PC-9 (cell line): ENCODE data around the gene TCF20. TPM values are rescaled to one million over a fixed set of nuclear protein-coding genes. Genes with fewer than 3 reads are reported as not detected.
A peak's percentile ranks its signal among the peaks of the same experiment; 100 is the strongest.

Source experiments
- BruUV-seq: library from RNA; stranded (reverse); fragments of 400-500 nt; replicated peaks from 2 replicates; lab custom pipeline; 2021; lab: Mats Ljungman, UMichigan
- CTCF ChIA-PET: fragments of 300-600 bp; sonication (Branson Sonifier 250); formaldehyde crosslinking; loops from one replicate; lab custom pipeline; 2022; ENCODE audit warnings: antibody characterized with exemption; lab: Charles Lee
- POLR2A ChIA-PET: fragments of 300-600 bp; sonication (Branson Sonifier 250); formaldehyde crosslinking; loops from one replicate; lab custom pipeline; 2022; ENCODE audit warnings: antibody characterized with exemption; ENCODE audit not compliant: unreplicated experiment; lab: Charles Lee
- DNase-seq, 2 experiments: peaks; one replicate each; pipeline versions ENCODE4 v3.0.0 to v3.0.0-alpha.2; 2015 to 2022; ENCODE audit warnings: mixed read lengths in 1 of 2
- H2AFZ ChIP-seq: fragments of 200-600 bp; sonication (generic); 2 replicates; pipeline ENCODE4 v1.8.1; 2017; ENCODE audit warnings: antibody characterized with exemption
- H3F3A ChIP-seq: fragments of 200-600 bp; sonication (generic); 2 replicates; pipeline ENCODE4 v1.8.1; 2017; ENCODE audit warnings: antibody characterized with exemption, mild to moderate bottlenecking, low read depth; ENCODE audit not compliant: insufficient read depth
- H3K27ac ChIP-seq: fragments of 200-600 bp; sonication (generic); 2 replicates; pipeline ENCODE4 v1.6.1; 2016; ENCODE audit warnings: mixed run types
- H3K27me3 ChIP-seq: fragments of 200-600 bp; sonication (generic); 2 replicates; pipeline ENCODE4 v1.6.1; 2016; ENCODE audit warnings: low read depth, mixed run types; ENCODE audit not compliant: insufficient read depth
- H3K36me3 ChIP-seq: fragments of 200-600 bp; sonication (generic); 2 replicates; pipeline ENCODE4 v1.6.1; 2016; ENCODE audit warnings: low read depth, mixed run types
- H3K4me1 ChIP-seq: fragments of 200-600 bp; sonication (generic); replicated peaks from 2 replicates; pipeline ENCODE4 v1.6.1; 2016; ENCODE audit warnings: mixed run types; ENCODE audit not compliant: insufficient read depth
- H3K4me2 ChIP-seq: fragments of 200-600 bp; sonication (generic); 2 replicates; pipeline ENCODE4 v1.6.1; 2017; ENCODE audit warnings: mixed run types
- H3K4me3 ChIP-seq: fragments of 200-600 bp; sonication (generic); 2 replicates; pipeline ENCODE4 v1.6.1; 2016; ENCODE audit warnings: mixed run types
- H3K79me2 ChIP-seq: fragments of 200-600 bp; sonication (generic); 2 replicates; pipeline ENCODE4 v1.6.1; 2017; ENCODE audit warnings: low read depth, mixed run types
- H3K9me2 ChIP-seq: fragments of 200-600 bp; sonication (generic); 2 replicates; pipeline ENCODE4 v1.8.1; 2017; ENCODE audit warnings: mild to moderate bottlenecking; ENCODE audit not compliant: insufficient read depth
- H3K9me3 ChIP-seq: fragments of 200-600 bp; sonication (generic); 2 replicates; pipeline ENCODE4 v1.8.1; 2016; ENCODE audit warnings: low read depth; ENCODE audit not compliant: insufficient read depth
- H4K20me1 ChIP-seq: fragments of 200-600 bp; sonication (generic); 2 replicates; pipeline ENCODE4 v1.8.1; 2017; ENCODE audit not compliant: insufficient read depth
- CTCF ChIP-seq: fragments of 200-600 bp; sonication (generic); conservative IDR thresholded peaks from 2 replicates; pipeline ENCODE4 v1.6.1; 2017; ENCODE audit warnings: mixed run types, antibody characterized with exemption, mild to moderate bottlenecking, moderate library complexity
- EZH2 ChIP-seq: fragments of 200-600 bp; sonication (generic); IDR thresholded peaks from 2 replicates; pipeline ENCODE4 v1.8.0; 2017; ENCODE audit warnings: antibody characterized with exemption, low read depth
- intact Hi-C: fragments of 100-400 bp; cut with micrococcal nuclease; formaldehyde crosslinking; loops from one replicate; pipeline ENCODE4 v1.10.0; 2022; ENCODE audit not compliant: unreplicated experiment
- total RNA-seq: library from RNA; stranded (reverse); gene quantifications from 2 replicates; pipeline ENCODE4 v1.2.3, GENCODE V29; 2021

TCF20 gene
- total RNA-seq, 1 experiment from 2014 or later: 79.1 TPM

DNA sequence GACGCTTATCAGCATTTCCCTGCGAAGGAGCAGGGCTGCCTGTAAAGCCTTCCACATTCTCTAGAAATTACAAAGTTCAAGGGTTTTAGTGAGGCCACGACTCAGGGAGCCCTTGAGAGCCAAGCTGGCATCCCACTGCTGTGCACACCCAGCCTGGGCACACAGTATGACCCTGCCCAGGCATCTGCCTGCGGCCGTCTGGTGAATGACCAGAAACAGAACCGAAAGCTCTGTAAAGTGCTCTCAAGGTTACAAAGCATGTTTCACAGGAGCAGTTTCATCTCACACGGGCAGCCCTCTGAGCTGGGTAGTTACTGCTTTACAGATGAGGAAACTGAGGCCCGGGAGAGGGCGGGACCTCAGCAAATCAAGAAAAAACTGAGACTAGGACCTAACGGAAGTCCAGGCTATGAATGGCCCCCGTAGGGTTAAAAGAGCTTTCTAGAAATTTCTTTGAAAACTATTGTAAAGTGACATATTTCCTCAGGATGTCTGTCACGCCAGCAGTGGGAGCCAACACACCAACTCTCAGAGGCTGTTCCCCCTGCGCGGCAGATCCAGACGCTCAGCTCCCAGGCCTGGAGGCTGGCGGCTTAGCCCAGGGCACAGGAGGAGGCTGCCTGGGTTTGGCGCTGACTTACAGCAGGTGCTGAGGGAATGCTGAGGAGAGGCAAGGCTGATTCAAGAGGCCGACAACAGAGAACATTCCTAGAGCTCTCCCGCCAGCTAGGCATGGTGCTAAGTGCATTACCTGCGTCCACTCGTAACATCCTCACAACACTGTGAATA lies 7.7 kb upstream of the TCF20 start:
- Histone ChIP-seq H3K9me3 (no peaks in the 10 kb centered on the region), H3K9me2 (no peaks in the 10 kb centered on the region), H2AFZ (no peak overlapping the region), H3K27ac (no peak overlapping the region), H4K20me1 (no peaks in the 10 kb centered on the region), H3K79me2 (no peaks in the 10 kb centered on the region), H3K4me1 (no peaks in the 10 kb centered on the region), H3K4me2 (no peak overlapping the region), H3F3A (peaks cover 13% of the 10 kb centered on the region; the same call in 1 of the 2 replicates), H3K36me3 (no peaks in the 10 kb centered on the region), H3K27me3 (no peaks in the 10 kb centered on the region), H3K4me3 (no peak overlapping the region)
- no TSS peak for BruUV-seq
- DNase-seq: peak in 1 of 2 experiments; percentile 20
- intact Hi-C loops: no loop called here
- TF ChIP-seq CTCF (no peak), EZH2 (no peak)
- CTCF ChIA-PET: no interaction called here
- POLR2A ChIA-PET: interaction anchor here (0.7 kb wide), 1 partner anchor 27 kb away, joined by 5 read pairs; no protein-coding TSS in a partner anchor

DNA sequence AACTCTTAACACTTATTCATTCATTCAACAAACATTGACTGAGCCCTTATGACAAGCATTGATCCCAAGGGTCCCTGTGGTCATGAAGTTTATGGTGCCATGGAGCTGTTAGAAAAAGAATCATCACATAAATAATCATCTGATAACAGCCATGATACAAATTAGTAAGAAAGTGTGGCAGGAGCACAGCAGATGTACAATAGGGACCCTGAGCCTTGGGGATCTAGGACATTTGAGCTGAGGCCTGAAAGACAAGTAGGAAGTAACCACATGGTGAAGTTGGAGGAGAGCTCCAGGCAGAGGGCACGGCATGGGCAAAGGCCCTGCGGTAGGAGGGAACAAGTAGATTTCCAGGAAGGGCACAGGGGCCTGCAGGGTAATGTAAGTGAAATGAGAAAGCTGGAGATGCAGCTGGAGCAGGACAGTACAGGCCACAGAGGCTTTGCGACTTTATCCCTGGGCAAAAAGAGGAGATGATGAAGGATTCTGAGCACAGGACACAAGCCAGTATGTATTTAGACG lies 6.8 kb upstream of the TCF20 start:
- Histone ChIP-seq H3K9me2 (no peaks in the 10 kb centered on the region), H3F3A (peaks cover 13% of the 10 kb centered on the region; the same call in 1 of the 2 replicates), H3K36me3 (no peaks in the 10 kb centered on the region), H3K27ac (no peak overlapping the region), H3K4me1 (no peaks in the 10 kb centered on the region), H3K79me2 (no peaks in the 10 kb centered on the region), H2AFZ (no peak overlapping the region), H3K4me3 (no peak overlapping the region), H3K27me3 (no peaks in the 10 kb centered on the region), H4K20me1 (no peaks in the 10 kb centered on the region), H3K4me2 (no peak overlapping the region), H3K9me3 (no peaks in the 10 kb centered on the region)
- no peak for TF ChIP-seq CTCF
- TF ChIP-seq EZH2: no peak
- intact Hi-C loops: no loop called here
- ChIA-PET CTCF (no interaction called here), POLR2A (interaction anchor here (0.6 kb wide), 1 partner anchor 357 kb away, joined by 3 read pairs; no protein-coding TSS in a partner anchor)
- BruUV-seq: no TSS peak
- DNase-seq: no peak

GRCh38 chr22:42275970-42276369 lies 5.5 kb upstream of the TCF20 start:
- ChIA-PET POLR2A (no interaction called here), CTCF (no interaction called here)

More at GRCh38 chr22:42275970-42276369, 5.5 kb upstream of the TCF20 start:
- Histone ChIP-seq H3K79me2 (peaks cover 7% of the 10 kb centered on the region), H3F3A (peaks cover 21% of the 10 kb centered on the region; the same call in 1 of the 2 replicates), H3K9me3 (no peaks in the 10 kb centered on the region), H3K4me3 (no peak overlapping the region), H4K20me1 (no peaks in the 10 kb centered on the region), H3K9me2 (no peaks in the 10 kb centered on the region), H3K27ac (no peak overlapping the region), H2AFZ (no peak overlapping the region), H3K27me3 (no peaks in the 10 kb centered on the region), H3K4me1 (peaks cover 4% of the 10 kb centered on the region), H3K4me2 (no peak overlapping the region), H3K36me3 (no peaks in the 10 kb centered on the region)
- intact Hi-C loops: no loop called here
- DNase-seq: no peak
- TF ChIP-seq CTCF (no peak), EZH2 (no peak)
- no TSS peak for BruUV-seq
